Renal pelvis (tissue), 1 donor: ENCODE results near the gene LASP1NB.

Experiments
- DNase-seq: peaks from one replicate; pipeline ENCODE4 v3.0.0-alpha.2; 2013

Gene LASP1NB

GRCh38 chr17:38925263-38925995 lies at the start of gene LASP1NB:
TSS of gene LASP1NB (plus strand) at chr17:38925614.
- DNase-seq: peak; percentile 77

DNA sequence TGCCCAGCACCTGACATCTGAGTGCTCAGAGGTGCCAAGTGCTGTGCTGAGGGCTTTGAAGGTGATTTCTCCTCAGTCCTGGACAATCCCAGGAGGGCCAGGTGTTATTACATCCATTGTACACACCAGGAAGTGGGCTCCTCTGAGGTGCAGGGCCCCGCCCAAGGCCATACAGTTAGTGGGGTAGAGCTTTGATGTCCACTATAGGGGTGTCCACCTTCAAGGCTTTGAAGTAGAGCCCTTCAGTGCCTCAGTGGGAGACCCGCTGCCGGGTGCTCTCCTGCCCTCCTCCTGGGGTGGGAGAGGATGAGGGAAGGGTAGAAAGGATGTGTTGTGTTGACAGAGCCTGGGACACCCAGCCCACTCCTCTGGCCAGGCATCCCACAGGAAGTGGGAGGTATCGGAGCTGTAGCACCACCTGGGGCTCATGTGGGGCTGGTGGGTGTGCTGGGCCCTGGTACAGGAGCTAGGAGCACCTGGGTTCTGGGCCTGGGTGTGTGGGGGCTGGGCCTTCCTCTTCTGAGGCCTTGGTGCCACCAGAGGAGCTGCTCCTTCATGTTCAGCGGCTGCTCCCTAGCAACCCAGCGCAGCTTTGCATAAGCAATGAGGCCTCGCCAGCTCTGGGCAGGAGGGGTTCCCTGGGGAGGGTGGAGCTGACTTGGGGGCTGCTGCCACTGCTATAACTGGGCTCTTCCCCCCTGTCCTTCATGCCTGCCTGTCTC lies 48.1 kb upstream of the LASP1NB start:
- no peak for DNase-seq

GRCh38 chr17:38879878-38880665 lies 45.3 kb upstream of the LASP1NB start:
- peak; percentile 78 for DNase-seq

DNA sequence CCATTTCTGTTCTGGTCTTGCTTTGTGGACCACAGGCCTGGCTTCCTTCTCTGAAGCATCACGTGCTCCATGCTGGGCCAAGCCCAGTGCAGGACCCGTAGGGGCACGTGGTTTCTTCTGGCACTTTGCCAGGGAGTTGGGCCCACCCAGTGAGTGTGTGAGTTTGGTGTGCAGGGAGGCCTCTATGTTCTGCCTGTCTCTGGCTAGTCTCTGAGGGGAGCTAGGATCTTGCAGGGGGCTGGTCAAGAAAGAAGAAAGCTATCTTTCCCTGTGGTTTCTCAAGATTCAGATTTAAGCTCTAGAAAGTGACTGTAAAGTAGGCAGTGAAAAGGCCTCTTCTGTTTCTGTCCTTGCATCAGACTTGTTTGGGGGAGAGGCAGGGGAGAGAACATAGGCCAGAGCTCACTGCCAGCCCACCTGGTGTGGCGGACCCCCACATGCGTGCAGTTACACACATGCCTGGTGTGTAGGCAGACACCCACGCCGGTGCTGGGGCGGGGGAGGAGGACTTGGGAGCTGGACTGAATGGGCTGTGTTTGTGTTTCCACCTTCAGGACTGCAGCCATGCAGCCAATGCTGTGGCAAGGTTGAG lies 43.7 kb upstream of the LASP1NB start:
- DNase-seq: no peak

DNA sequence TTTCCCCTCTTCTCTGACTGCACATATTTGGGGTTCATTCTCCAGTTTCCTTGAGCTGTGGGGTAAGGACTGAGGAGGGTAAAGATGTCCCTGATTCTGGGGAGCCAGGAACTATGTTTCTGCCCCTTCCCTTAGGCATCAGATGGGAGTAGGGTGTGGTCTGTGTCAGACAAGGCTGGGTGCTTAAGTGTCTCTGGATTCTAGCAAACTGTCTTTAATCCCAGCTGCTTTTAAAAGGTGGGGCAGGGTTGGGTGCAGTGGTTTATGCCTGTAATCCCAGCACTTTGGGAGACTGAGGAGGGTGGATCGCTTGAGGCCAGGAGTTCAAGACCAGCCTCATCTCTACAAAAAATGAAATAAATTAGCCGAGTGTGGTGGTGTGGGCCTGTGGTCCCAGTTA lies 42.5 kb upstream of the LASP1NB start:
- DNase-seq: no peak

DNA sequence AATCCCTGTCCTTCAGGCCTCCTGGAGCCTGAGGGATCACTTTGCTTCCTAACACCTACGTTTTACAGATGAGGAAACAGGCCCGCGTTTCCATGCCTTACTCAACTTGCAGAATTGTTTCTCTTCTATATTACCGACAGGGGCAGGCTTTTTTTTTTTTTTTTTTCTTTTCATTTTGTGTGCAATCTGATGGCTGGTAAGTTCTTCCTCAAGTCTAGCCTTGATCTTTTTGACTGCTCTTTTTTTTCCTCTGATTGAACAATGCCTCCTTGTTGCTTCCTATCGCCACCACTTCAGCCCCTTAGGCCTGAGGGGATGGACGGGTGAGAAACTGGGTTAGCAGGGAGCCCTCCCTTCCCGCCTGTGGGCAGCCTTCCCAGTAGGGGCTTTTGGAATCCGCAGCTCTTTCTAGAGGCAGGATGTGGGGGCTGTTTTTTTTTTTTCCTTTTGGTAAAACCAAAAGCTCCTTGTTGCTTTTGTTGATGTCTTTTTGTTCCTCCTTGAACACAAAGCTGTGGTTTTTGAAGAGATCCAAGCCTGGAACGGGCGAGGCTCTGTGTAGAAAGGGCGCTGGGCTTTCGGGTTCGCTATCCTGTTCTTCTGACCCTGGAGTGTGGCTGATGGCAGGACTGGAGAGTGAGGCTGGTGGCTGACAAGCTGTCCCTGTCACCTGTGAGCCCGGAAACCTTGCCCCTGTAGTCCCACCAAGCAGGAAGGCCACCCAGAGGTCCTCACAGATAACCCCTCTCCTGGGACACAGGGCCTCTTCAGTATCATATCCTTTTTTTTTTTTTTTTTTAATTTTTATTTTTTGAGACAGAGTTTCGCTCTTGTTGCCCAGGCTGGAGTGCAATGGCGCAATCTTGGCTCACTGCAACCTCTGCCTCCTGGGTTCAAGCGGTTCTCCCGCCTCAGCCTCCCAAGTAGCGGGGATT lies 41.6 kb upstream of the LASP1NB start:
- no peak for DNase-seq

DNA sequence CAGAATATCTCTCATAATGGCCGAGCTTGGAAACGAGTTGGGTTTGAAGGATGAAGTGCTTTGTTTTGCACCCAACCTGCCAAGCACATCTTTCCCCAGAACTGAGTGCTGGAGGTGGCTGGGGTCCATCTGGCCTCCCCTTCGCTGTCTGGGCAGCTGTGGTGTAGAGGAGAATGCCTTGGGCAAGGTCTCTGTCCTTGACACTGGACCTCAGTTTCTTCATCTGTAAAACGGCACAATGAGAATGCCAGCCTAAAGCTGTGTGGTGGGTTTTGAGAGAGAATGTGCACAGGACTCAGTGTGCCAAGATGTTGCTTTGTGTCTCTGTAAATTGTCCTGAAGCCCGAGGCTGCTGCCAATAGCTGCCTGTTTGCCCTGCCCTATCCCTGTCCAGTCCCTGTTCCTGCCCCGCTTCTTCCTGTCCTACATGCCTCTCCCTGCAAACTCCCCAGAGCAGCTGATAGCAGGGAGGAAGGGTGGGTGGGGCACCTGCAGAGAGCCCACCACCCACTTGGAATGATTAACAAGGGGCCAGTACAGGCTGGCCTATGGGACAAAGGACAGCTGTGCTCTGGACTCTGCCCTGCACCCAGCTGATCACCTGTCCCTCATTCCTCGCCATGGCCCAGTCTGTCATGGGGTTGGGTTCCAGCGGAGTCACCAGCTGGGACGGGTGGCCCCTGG lies 40.2 kb upstream of the LASP1NB start:
- no peak for DNase-seq

DNA sequence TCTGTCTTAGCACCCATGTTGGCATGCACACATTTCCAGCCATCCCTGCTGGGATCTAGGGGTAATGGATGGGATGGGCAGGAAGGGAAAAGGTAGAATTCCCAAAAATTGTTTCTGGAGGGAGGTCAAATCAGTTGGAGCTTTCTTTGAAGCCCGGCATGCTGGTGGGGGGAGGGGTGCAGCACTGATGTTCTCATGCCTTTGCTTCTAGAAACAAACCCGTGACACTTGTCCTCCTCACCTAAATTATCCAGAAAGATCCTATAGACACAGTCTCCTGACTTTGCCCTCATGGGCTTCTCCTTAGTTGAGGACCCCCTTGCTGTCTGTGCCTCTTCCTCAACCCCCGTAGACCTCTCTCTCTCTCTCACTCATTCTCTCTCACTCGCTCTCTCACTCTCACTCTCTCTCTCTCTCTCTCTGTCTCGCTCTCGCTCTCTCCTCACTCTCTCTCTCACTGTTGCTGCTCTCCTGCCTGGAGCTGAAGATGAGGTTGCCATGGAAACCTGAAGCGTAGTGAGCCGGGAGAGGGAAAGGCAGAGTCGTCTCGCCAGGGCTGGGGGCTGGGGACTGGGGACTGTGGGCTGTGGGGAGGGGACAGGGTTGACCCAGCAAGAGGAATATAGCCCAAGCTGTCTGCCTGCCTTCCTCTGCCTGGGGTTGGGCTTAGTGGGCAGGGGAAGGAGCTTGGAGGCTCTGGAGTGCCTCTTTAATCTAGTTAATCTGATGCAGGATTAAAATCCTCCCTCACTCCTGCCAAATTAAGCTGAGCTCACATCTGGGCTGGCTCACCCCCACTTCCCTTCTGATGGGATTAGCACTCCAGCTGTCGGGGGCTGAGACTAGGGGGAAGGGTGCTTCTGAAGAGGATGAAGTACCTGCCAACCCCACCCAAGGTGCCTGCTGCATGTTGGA lies 39.4 kb upstream of the LASP1NB start:
- no peak for DNase-seq

- no peak for DNase-seq
These were observed 38.8 kb upstream of the LASP1NB start for GRCh38 chr17:38886643-38887010.

DNA sequence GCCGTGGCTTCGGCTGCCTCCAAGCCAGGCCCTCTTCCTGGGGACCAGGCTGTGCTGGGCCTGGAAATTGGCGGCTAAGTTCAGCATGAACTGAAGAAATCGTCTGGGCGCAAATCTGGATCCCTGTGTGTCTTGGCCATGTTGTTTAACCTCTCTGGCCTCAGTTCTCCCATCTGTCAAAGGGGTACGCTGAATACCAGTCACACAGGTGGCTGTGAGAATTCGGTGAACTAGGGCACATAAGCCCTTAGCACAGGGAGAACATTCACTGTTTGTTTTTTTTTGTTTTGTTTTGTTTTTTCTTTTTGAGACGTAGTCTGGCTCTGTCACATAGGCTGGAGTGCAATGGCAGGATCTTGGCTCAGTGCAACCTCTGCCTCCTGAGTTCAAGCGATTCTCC lies 36.6 kb upstream of the LASP1NB start:
- no peak for DNase-seq

DNA sequence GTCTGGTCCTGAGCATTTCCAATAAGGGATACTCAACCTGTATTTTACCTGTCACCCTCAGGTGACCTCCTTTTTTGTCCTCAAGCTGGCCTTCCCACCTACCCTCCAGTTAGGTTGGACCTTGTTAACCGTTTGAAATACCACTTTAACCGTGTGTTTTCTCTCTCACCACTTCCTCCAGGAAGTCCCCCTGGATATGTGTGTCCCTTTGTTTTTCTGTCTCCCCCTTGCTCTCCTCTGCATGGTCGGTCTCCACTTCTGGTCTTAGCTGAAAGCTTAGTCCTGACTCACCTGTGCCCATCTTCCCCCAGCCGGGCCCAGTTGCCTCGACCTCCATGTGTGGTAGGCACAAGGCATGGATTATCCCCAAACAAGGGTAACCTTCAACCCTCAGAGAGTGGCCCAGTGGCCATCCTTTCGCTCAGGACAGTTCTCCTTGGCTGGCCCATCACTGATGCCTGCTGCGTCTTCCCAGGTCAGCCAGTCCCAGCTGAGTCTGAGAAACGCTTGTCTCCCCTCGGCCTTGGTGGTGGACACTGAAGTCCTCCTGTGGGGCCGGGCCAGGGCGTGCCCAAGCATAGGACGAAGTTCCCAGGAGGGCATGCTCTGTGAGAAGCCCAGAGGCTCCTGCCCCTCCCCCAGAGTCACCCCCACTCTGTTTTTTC lies 35.5 kb upstream of the LASP1NB start:
- no peak for DNase-seq

DNA sequence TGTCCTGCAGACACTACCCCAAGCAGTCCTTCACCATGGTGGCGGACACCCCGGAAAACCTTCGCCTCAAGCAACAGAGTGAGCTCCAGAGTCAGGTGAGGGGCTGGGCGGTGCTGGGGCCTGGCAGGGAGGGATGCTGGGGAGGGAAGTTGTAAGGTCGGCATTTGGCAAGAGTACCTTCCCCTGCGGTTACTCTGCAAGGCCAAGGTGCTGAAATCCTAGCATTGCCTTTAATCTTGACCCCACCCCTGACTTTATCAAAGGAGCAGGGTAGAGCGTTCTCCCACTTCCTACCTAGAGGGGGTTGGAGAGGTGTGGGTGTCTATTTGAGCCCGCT lies 35.0 kb upstream of the LASP1NB start:
- DNase-seq: no peak

GRCh38 chr17:38891441-38891840 lies 34.0 kb upstream of the LASP1NB start:
- no peak for DNase-seq

DNA sequence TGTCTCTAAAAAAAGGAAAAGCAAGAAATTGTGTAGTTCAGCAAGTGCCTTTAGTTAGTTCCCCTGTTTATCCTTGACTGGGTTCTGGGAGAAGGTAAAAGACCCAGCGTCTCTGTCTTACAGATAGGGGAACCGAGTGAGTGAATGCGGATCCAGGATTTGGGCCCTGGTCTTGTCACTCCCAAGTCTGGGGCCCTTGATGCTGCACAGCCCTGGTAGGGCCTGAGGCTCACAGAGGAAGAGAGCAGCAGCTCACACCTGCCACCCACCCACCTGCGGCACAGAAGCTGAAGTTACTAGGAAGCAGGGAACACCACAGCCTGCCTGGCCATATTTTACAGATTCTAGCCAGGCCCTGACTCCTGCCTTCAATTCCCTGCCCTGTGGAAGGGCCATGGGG lies 33.3 kb upstream of the LASP1NB start:
- no peak for DNase-seq

DNA sequence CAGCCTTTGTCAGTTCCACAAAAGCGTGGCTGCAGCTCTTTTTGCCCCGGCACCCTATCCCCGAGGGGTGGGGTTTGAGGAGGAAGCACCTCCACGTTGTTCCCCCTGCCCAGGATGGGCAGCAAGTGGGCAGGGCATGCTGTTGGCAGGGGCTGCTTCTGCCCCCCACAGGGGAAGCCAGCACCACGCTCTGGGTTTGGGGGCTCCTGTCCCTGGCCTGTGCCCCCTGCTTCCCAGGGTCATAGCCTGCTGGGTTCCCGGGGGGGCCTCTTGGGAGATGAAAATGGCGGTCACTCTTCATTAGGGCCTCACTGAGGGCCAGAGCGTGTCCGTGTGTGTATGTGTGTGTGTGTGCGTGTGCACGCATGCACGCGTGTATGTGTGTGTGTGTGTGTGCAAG lies 32.8 kb upstream of the LASP1NB start:
- DNase-seq: no peak

DNA sequence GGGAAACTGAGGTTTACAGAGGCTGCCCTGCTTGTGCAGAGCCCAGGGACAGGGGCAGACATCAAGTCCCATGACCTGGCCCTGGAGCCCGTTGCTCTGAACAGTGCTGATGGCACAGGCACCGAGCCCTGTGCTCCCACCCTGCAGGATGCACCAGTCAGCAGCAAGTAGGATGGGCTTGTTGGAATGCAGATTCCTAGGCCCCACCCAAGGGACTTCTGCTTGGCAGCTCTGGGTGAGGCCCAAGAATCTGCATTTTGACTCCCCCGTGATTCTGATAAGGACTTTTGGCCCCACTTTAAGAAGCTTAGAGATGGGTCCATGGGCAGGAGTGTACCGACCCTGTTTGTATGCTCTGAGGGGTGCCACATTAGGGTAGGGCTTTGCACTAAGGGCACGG lies 32.3 kb upstream of the LASP1NB start:
- no peak for DNase-seq

- DNase-seq: no peak
These were observed 31.8 kb upstream of the LASP1NB start for GRCh38 chr17:38893607-38894006.

GRCh38 chr17:38894276-38894675 lies 31.1 kb upstream of the LASP1NB start:
- DNase-seq: no peak

GRCh38 chr17:38896346-38896954 lies 29.0 kb upstream of the LASP1NB start:
- DNase-seq: no peak
